22Rv1 (cell line): ENCODE data around the gene ATG4B.

Experiments used
- H3K27ac ChIP-seq: fragments of 450-650 bp; 2 replicates; pipeline ENCODE4 v1.5.1; 2017
- CTCF ChIP-seq: fragments of 450-650 bp; IDR thresholded peaks from 2 replicates; pipeline ENCODE4 v1.5.1; 2017; ENCODE audit warnings: mild to moderate bottlenecking
- ZFX ChIP-seq: fragments of 450-650 bp; IDR thresholded peaks from 2 replicates; pipeline ENCODE4 v1.6.1; 2017; ENCODE audit warnings: antibody characterized with exemption, borderline replicate concordance

The ATG4B gene

GRCh38 chr2:241686650-241687425 is 49.3 kb downstream of the ATG4B start, which contains the start of gene DTYMK:
TSS of gene DTYMK (minus strand) at chr2:241686815. CDS start at chr2:241686783, 32 bp downstream.
- peak within 1 kb of the TSS; percentile 90 for H3K27ac ChIP-seq
- TF ChIP-seq ZFX (no peak), CTCF (no peak)

- H3K27ac ChIP-seq = no peak overlapping the region
- no peak for TF ChIP-seq CTCF
These were observed 51.8 kb downstream of the ATG4B start for GRCh38 chr2:241689306-241689705.

GRCh38 chr2:241690202-241690717 is 52.8 kb downstream of the ATG4B start:
- H3K27ac ChIP-seq = no peak overlapping the region
- TF ChIP-seq CTCF = no peak
- TF ChIP-seq ZFX = no peak

GRCh38 chr2:241692448-241692847 is 55.0 kb downstream of the ATG4B start:
- no peak for TF ChIP-seq ZFX
- TF ChIP-seq CTCF = no peak
- H3K27ac ChIP-seq = no peak overlapping the region

- no peak overlapping the region for H3K27ac ChIP-seq
- TF ChIP-seq CTCF = no peak
- no peak for TF ChIP-seq ZFX
These were observed 58.2 kb downstream of the ATG4B start for GRCh38 chr2:241695651-241696050.

- H3K27ac ChIP-seq = peak overlapping the region; percentile 96
- TF ChIP-seq CTCF (peak; percentile 78; the same call in 1 of the 2 replicates), ZFX (no peak)
These were observed 63.6 kb downstream of the ATG4B start for GRCh38 chr2:241701149-241701398.

- no peak for TF ChIP-seq ZFX
- peak; percentile 26 for TF ChIP-seq CTCF
- peak within 1 kb of the TSS; percentile 96 for H3K27ac ChIP-seq
These were observed 64.1 kb downstream of the ATG4B start, which contains the start of gene ING5 for GRCh38 chr2:241701399-241702154. TSS of gene ING5 (plus strand) at chr2:241702039. CDS start at chr2:241702066, 27 bp downstream.
